ENCODE results near the gene CD82.
A peak's percentile ranks its signal among the peaks of the same experiment; 100 is the strongest.
"Not testable (repeated sequence)": the region's sequence is repeated elsewhere in the genome, so short reads cannot be mapped to it uniquely, and the experiment has no call there.

CD82 gene

GRCh38 chr11:44535191-44535980, 30.1 kb upstream of the CD82 start:
- no peak for DNase-seq

- DNase-seq: no peak
Measured at GRCh38 chr11:44536788-44537516, 28.5 kb upstream of the CD82 start.

- DNase-seq: no peak
Measured at GRCh38 chr11:44537679-44538078, 27.8 kb upstream of the CD82 start.

- peak; percentile 44 for DNase-seq
Measured at GRCh38 chr11:44538375-44539054, 26.9 kb upstream of the CD82 start.

GRCh38 chr11:44539971-44540370, 25.5 kb upstream of the CD82 start:
- DNase-seq: no peak

- no peak for DNase-seq
Measured at GRCh38 chr11:44540667-44541066, 24.8 kb upstream of the CD82 start.

GRCh38 chr11:44542372-44542771, 23.1 kb upstream of the CD82 start:
- DNase-seq: no peak

- not testable (repeated sequence) for DNase-seq
Measured at GRCh38 chr11:44546984-44547383, 18.5 kb upstream of the CD82 start.

- not testable (repeated sequence) for DNase-seq
Measured at GRCh38 chr11:44547534-44547933, 17.9 kb upstream of the CD82 start.

GRCh38 chr11:44548032-44548695, 17.3 kb upstream of the CD82 start:
- no peak for DNase-seq

- not testable (repeated sequence) for DNase-seq
Measured at GRCh38 chr11:44548961-44549749, 16.3 kb upstream of the CD82 start.

GRCh38 chr11:44550123-44550522, 15.3 kb upstream of the CD82 start:
- no peak for DNase-seq

GRCh38 chr11:44551456-44552139, 13.9 kb upstream of the CD82 start:
- no peak for DNase-seq

GRCh38 chr11:44555031-44555800, 10.2 kb upstream of the CD82 start:
- no peak for DNase-seq

- DNase-seq: peak; percentile 45
Measured at GRCh38 chr11:44556735-44557409, 8.6 kb upstream of the CD82 start.

GRCh38 chr11:44557464-44557863, 8.0 kb upstream of the CD82 start:
- no peak for DNase-seq

GRCh38 chr11:44559207-44559939, 6.1 kb upstream of the CD82 start:
- DNase-seq: no peak

GRCh38 chr11:44559940-44560300, 5.5 kb upstream of the CD82 start:
- DNase-seq: not testable (repeated sequence)

GRCh38 chr11:44561275-44561805, 4.1 kb upstream of the CD82 start:
- no peak for DNase-seq

Data from HCEC 1CT (cell line).